Dedifferentiated amniotic fluid mesenchymal stem cell (primary cell): ENCODE data around the gene WDR87.
"Not testable (repeated sequence)": the region's sequence is repeated elsewhere in the genome, so short reads cannot be mapped to it uniquely, and the experiment has no call there.

ENCODE experiments used
- DNase-seq: peaks from one replicate; pipeline ENCODE4 v3.0.0-alpha.2; 2016; ENCODE audit errors: extremely low spot score

WDR87 gene

GRCh38 chr19:37877147-37877546, 29.2 kb downstream of the WDR87 start:
- DNase-seq: no peak

DNA sequence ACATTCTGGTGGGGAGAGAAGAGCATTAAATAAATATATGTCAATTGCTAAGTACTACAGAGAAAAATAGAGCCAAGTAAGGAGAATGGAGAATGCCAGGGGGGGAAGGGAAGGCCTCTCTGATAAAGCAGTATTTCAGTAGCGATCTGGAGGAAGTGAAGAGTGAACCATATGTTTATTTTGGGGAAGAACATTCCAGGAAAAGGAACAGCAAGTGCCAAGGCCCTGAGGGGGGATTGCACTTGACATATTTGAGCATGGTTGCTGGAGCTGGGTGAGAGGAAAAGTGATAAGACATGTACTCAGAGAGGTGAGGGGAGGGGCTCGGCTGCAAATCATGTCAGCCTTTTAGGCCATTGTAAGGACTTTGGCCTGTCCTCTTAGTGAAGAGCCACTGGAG, 30.4 kb downstream of the WDR87 start:
- no peak for DNase-seq

DNA sequence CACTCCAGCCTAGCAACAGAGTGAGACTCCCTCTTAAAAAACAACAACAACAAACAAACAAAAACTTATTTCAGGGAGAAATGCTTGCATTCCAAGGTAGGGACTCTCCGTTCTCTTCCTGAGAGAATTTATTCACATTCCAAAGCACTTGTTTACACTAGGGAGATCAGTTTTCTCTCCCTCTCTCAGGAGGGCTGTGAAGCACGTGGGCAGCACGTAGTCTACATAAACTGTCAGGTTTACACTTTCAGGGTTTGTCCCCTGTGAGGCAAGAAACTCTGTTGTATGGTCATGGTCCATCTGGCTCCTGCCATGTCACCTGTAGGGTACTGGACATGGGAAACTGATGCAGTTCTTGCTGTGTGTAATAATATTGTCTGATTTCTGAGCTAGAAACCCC, 31.6 kb downstream of the WDR87 start:
- DNase-seq: no peak

DNA sequence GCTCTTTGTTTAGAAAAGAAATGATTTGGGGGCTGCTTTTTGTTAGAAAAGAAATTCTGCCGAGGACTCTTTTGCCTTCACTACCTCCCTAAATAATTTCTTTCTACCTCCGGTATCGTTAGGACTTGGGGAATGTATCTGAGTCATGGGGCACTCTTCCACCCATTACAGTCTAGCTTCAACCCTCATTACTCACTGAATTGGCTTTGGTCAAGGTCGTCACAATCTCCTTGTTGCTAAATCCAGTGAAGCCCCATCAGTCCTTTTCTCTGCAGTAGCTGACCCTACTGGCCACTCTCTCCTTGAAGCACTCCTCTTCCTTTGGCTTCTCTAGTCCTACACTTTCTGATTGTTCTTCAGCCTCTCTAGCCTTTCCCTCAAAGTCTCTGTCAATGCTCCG, 34.0 kb downstream of the WDR87 start:
- DNase-seq: no peak

DNA sequence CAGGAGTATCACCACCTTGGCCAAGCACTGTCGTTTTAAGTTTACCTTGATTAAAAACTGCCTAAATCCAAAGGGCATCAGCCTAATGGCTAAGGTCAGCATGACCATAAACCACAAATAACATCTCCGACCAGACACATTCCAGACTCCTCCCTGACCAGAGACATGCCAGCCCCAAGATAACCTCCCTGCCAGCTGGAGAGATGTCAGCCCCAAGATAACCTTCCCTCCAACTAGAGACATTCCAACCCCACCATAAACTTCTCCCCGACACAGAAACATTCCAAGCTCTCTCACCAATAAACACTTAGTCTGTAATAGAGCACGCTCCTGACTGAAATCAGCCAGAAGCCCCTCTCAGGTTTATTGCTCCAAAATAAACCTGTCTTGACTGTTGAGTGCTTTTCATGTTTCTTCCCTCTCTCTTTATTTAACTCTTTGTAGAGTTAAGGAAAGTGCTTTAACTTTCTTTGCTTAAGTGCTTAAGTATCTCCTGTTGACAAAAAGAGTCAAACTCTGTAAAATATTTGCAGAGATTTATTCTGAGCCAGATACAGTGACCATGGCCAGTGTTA, 36.5 kb downstream of the WDR87 start:
- DNase-seq: no peak

GRCh38 chr19:37867831-37868230, 38.6 kb downstream of the WDR87 start:
- peak; percentile 15 for DNase-seq

GRCh38 chr19:37865930-37866329, 40.5 kb downstream of the WDR87 start:
- DNase-seq: not testable (repeated sequence)

GRCh38 chr19:37864501-37864900, 41.9 kb downstream of the WDR87 start:
- no peak for DNase-seq

DNA sequence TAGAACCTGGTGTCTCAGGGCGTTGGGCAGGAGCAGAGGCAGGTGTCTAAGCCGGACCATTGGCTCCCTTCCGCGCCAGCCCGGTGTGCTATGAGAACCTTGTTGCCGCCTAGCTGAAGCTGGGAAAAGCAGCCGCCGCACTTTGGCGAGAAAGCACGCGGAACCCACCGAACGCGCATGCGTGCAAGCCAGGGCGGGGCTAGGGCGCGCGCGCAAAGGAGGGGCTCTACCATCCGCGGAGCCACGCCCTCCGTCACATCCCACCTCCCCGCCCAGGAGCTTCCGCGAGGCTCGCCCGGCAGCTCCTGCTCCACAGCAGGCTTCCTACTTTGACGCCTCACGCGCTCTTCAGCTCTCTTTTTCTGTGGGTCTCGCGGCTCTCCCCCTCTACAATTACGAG, 51.3 kb downstream of the WDR87 start:
- DNase-seq: no peak

GRCh38 chr19:37845932-37846331, 60.5 kb downstream of the WDR87 start:
- no peak for DNase-seq
